ENCODE measurements around the gene OTOA. TPM values are rescaled to one million over a fixed set of nuclear protein-coding genes. Genes with fewer than 3 reads are reported as not detected.
"Not testable (repeated sequence)": the region's sequence is repeated elsewhere in the genome, so short reads cannot be mapped to it uniquely, and the experiment has no call there.

Gene OTOA
- total RNA-seq, 1 experiment from 2014 or later: not detected

GRCh38 chr16:21801538-21802374 is 138.0 kb downstream of the OTOA start:
- DNase-seq (ENCODE audit: extremely low read depth, low read depth): peak; percentile 45

DNA sequence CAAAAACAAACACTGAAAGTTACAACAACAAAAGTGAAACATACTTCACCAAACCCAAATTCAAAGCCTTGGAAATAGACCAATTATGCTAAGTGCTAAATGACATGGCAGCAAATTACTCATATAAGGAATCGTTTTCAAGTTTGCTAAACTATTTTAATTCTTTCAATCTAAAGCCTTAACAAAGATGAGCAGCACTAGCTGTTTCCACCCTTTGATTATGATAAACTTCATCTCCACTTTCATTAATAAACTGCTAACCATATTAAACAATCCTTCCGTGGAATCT is 138.6 kb downstream of the OTOA start:
- not testable (repeated sequence) for DNase-seq (ENCODE audit: extremely low read depth, low read depth)

Small RNAs within 50 kb of the gene (small RNA-seq; reads per million reads assigned to genes)
- gene RNU6-1005P (0 to 0.04 reads per million in 2 experiments), gene RNU6-196P (0 reads per million in 2 experiments)

Other genes starting within 250 kb of the OTOA start
- 251 and 259 TPM in 2 replicates for gene METTL9, start 64.4 kb upstream of the OTOA start, total RNA-seq (2014; rRNA removed; shearing (Covaris generic))
- not detected in 2 replicates for gene IGSF6, start 11.4 kb upstream of the OTOA start, total RNA-seq (2014; rRNA removed; shearing (Covaris generic))
- 17.4 and 26.2 TPM in 2 replicates for gene NPIPB4, start 193.8 kb downstream of the OTOA start, total RNA-seq (2014; rRNA removed; shearing (Covaris generic))

Data from NCI-H460 (cell line).